Endothelial cell of umbilical vein (primary cell): ENCODE data around the gene SF3B5. TPM values are rescaled to one million over a fixed set of nuclear protein-coding genes. Genes with fewer than 3 reads are reported as not detected.

Experiments used
- BruUV-seq: library from RNA; stranded (reverse); fragments of 400-500 nt; replicated peaks from 2 replicates; lab custom pipeline; 2021; lab: Mats Ljungman, UMichigan
- CTCF ChIA-PET: fragments of 300-600, 350-600 bp; sonication (Branson Sonifier 250); formaldehyde crosslinking; loops from one replicate; lab custom pipeline; 2021; ENCODE audit warnings: antibody characterized with exemption, inconsistent platforms; lab: Charles Lee
- POLR2A ChIA-PET: fragments of 300-600, 350-600 bp; sonication (Branson Sonifier 250); formaldehyde crosslinking; loops from one replicate; lab custom pipeline; 2021; ENCODE audit warnings: antibody characterized with exemption, inconsistent platforms; lab: Charles Lee
- DNase-seq: peaks from one replicate; pipeline ENCODE4 v3.0.0-alpha.2; 2011; ENCODE audit warnings: low read depth, low spot score
- FAIRE-seq: peaks from 2 replicates; lab custom pipeline; 2011; peaks lifted over from hg19 to GRCh38; lab: Jason Lieb, UNC
- H2AFZ ChIP-seq: 2 replicates; pipeline ENCODE4 v1.6.0; 2012; ENCODE audit warnings: low read depth, low read length, control low read depth, inconsistent platforms
- H3K27ac ChIP-seq: 2 replicates; pipeline ENCODE4 v1.5.1; 2011; ENCODE audit warnings: low read depth, mild to moderate bottlenecking, control low read depth, low read length, moderate library complexity; ENCODE audit not compliant: insufficient read depth
- H3K27me3 ChIP-seq, 2 experiments: 2 replicates each; pipeline versions ENCODE4 v1.6.0 to v1.6.1; 2011; ENCODE audit warnings: low read length in 2 of 2, mixed read lengths in 1 of 2; ENCODE audit not compliant: control insufficient read depth in 2 of 2, insufficient read depth in 2 of 2
- H3K36me3 ChIP-seq, 2 experiments: 2 replicates in 1 of 2; 3 replicates in 1 of 2; pipeline ENCODE4 v1.5.1; 2011; ENCODE audit warnings: low read length in 2 of 2, mild to moderate bottlenecking in 1 of 2, moderate library complexity in 1 of 2; ENCODE audit not compliant: control insufficient read depth in 2 of 2, insufficient read depth in 2 of 2; ENCODE audit errors: extremely low read depth in 1 of 2
- H3K4me1 ChIP-seq: 3 replicates; pipeline ENCODE4 v1.5.1; 2011; ENCODE audit warnings: mild to moderate bottlenecking, low read length; ENCODE audit not compliant: control insufficient read depth, insufficient read depth; ENCODE audit errors: extremely low read depth
- H3K4me2 ChIP-seq: 2 replicates; pipeline ENCODE4 v1.6.1; 2011; ENCODE audit warnings: low read length, control low read depth, mixed read lengths; ENCODE audit not compliant: insufficient read depth
- H3K4me3 ChIP-seq, 3 experiments: fragments of 200-600 bp in 1 of 3; sonication (generic), shearing (Covaris generic) in 1 of 3; replicated peaks in 1 of 3; 2 replicates each; pipeline ENCODE4 v1.5.1; 2011 to 2016; ENCODE audit warnings: control low read depth in 3 of 3, low read length in 3 of 3, mild to moderate bottlenecking in 2 of 3, inconsistent platforms in 1 of 3, low read depth in 1 of 3, moderate library complexity in 1 of 3; ENCODE audit not compliant: insufficient read depth in 1 of 3
- H3K79me2 ChIP-seq: 2 replicates; pipeline ENCODE4 v1.6.0; 2012; ENCODE audit warnings: low read length, inconsistent platforms; ENCODE audit not compliant: control insufficient read depth, insufficient read depth
- H3K9ac ChIP-seq: replicated peaks from 2 replicates; pipeline ENCODE3; 2011; ENCODE audit warnings: low read length, control low read depth; ENCODE audit not compliant: insufficient read depth; ENCODE audit errors: extremely low read depth
- H3K9me1 ChIP-seq: replicated peaks from 3 replicates; pipeline ENCODE4 v1.6.0; 2011; ENCODE audit warnings: mild to moderate bottlenecking, low read length; ENCODE audit not compliant: control insufficient read depth, insufficient read depth; ENCODE audit errors: extremely low read depth
- H3K9me3 ChIP-seq: replicated peaks from 2 replicates; pipeline ENCODE4 v1.5.1; 2012; ENCODE audit warnings: low read length, inconsistent platforms; ENCODE audit not compliant: control insufficient read depth, insufficient read depth
- H4K20me1 ChIP-seq: replicated peaks from 2 replicates; pipeline ENCODE3; 2011; ENCODE audit warnings: mild to moderate bottlenecking, low read length; ENCODE audit not compliant: control insufficient read depth, insufficient read depth; ENCODE audit errors: extremely low read depth
- CTCF ChIP-seq, 2 donors: IDR thresholded peaks; 1 replicate in 1 of 2; 2 replicates in 1 of 2; pipeline ENCODE4 v1.5.1; 2011; ENCODE audit warnings: low read length in 2 of 2, mild to moderate bottlenecking in 2 of 2, moderate library complexity in 2 of 2, control low read depth in 1 of 2, inconsistent platforms in 1 of 2, low read depth in 1 of 2; ENCODE audit not compliant: insufficient read depth in 1 of 2; ENCODE audit errors: extremely low read depth in 1 of 2
- EZH2 ChIP-seq: IDR thresholded peaks from 2 replicates; pipeline ENCODE4 v1.6.1; 2012; ENCODE audit warnings: borderline replicate concordance, low read depth, mild to moderate bottlenecking, moderate library complexity, low read length, inconsistent platforms; ENCODE audit not compliant: severe bottlenecking
- FOS ChIP-seq: IDR thresholded peaks from 2 replicates; pipeline ENCODE4 v1.6.1; 2011; ENCODE audit warnings: mild to moderate bottlenecking, low read length, moderate library complexity, borderline replicate concordance; ENCODE audit not compliant: insufficient read depth
- GATA2 ChIP-seq: IDR thresholded peaks from 2 replicates; pipeline ENCODE4 v1.7.0; 2011; ENCODE audit warnings: low read depth, mild to moderate bottlenecking, moderate library complexity, mixed read lengths, low read length; ENCODE audit not compliant: insufficient read length, insufficient read depth
- JUN ChIP-seq: IDR thresholded peaks from 2 replicates; pipeline ENCODE4 v1.6.1; 2011; ENCODE audit warnings: borderline replicate concordance, low read depth; ENCODE audit not compliant: insufficient read length, insufficient read depth
- MAX ChIP-seq: IDR thresholded peaks from 2 replicates; pipeline ENCODE4 v1.6.1; 2011; ENCODE audit not compliant: insufficient read depth, insufficient read length
- MYC ChIP-seq: IDR thresholded peaks from one replicate; pipeline ENCODE4 v1.6.1; 2011; ENCODE audit warnings: mild to moderate bottlenecking, low read depth, low read length
- POLR2A ChIP-seq: IDR thresholded peaks from 2 replicates; pipeline ENCODE4 v1.6.1; 2012; ENCODE audit warnings: low read depth, mild to moderate bottlenecking, control low read depth, low read length
- POLR2AphosphoS5 ChIP-seq: IDR thresholded peaks from 2 replicates; pipeline ENCODE4 v1.6.1; 2012; ENCODE audit warnings: low read depth, mild to moderate bottlenecking, control low read depth, low read length, moderate library complexity; ENCODE audit not compliant: insufficient read depth
- dilution Hi-C: fragments of 300-500 bp; cut with MboI; formaldehyde crosslinking; loops from one replicate; pipeline ENCODE4 v1.15.0; 2019; ENCODE audit warnings: low sequenced_read_pairs; ENCODE audit not compliant: extremely low pct_ligation_motif_present
- intact Hi-C: fragments of 100-400 bp; cut with micrococcal nuclease; formaldehyde crosslinking; loops from one replicate; pipeline ENCODE4 v1.10.0; 2022
- polyA plus RNA-seq, 4 experiments: library from polyadenylated mRNA; depleted of rRNA in 3 of 4; stranded (reverse) in 3 of 4; unstranded in 1 of 4; fragments of >200 nt; gene quantifications; 2 replicates each; pipeline versions ENCODE4 v1.2.1 to v1.2.3, GENCODE V29; 2011 to 2012; ENCODE audit warnings: missing spikeins in 1 of 4
- total RNA-seq: library from RNA; stranded (reverse); gene quantifications from 2 replicates; pipeline ENCODE4 v1.2.3, GENCODE V29; 2021

Gene SF3B5
- total and polyA plus RNA-seq, 2 donors (not counting 3 experiments of a cell fraction or from before 2014, with no cell fraction given), result 185 to 540 TPM

- DNase-seq (no peak), FAIRE-seq (no peak)
- no TSS peak for BruUV-seq
- H3K27me3 ChIP-seq, result no peaks in the 10 kb centered on the region
- no peak overlapping the region for H3K4me2 ChIP-seq
- H3K9me1 ChIP-seq, result no peaks in the 10 kb centered on the region
- H3K36me3 ChIP-seq, result no peaks in the 10 kb centered on the region
- ChIA-PET POLR2A (no interaction called here), CTCF (interaction anchor here (2.1 kb wide), 1 partner anchor 9 kb away, joined by 6 read pairs; no protein-coding TSS in a partner anchor)
- H2AFZ ChIP-seq, result no peak overlapping the region
- H3K9ac ChIP-seq, result no peak overlapping the region
- H3K79me2 ChIP-seq, result no peaks in the 10 kb centered on the region
- no peaks in the 10 kb centered on the region for H4K20me1 ChIP-seq
- H3K9me3 ChIP-seq, result no peaks in the 10 kb centered on the region
- no peak overlapping the region for H3K27ac ChIP-seq
- dilution Hi-C loops (no loop called here), intact Hi-C loops (no loop called here)
- TF ChIP-seq EZH2, result no peak
- no peak for TF ChIP-seq GATA2
- no peak for TF ChIP-seq CTCF (IDR thresholded peaks at IDR 0.05; ENCODE audit: extremely low read depth in 1 of 2, insufficient read depth in 1 of 2, low read depth in 1 of 2, low read length in 2 of 2)
- TF ChIP-seq FOS, result no peak
- peaks cover 5% of the 10 kb centered on the region for H3K4me1 ChIP-seq
- no peak overlapping the region for H3K4me3 ChIP-seq
Measured at GRCh38 chr6:144138542-144138941, 43.2 kb upstream of the SF3B5 start.

GRCh38 chr6:144134737-144135136 is 39.4 kb upstream of the SF3B5 start:
- H3K9ac ChIP-seq, result no peak overlapping the region
- H3K9me1 ChIP-seq, result no peaks in the 10 kb centered on the region
- no peak overlapping the region for H2AFZ ChIP-seq
- ChIA-PET POLR2A (no interaction called here), CTCF (interaction anchor here (1.8 kb wide), 1 partner anchor 9 kb away, joined by 10 read pairs; no protein-coding TSS in a partner anchor)
- no peak overlapping the region for H3K27ac ChIP-seq
- no TSS peak for BruUV-seq
- no peaks in the 10 kb centered on the region for H4K20me1 ChIP-seq
- H3K4me1 ChIP-seq, result peaks cover 23% of the 10 kb centered on the region
- no peak overlapping the region for H3K4me3 ChIP-seq
- FAIRE-seq (no peak), DNase-seq (no peak)
- dilution Hi-C loops (no loop called here), intact Hi-C loops (no loop called here)
- H3K36me3 ChIP-seq, result no peaks in the 10 kb centered on the region
- no peaks in the 10 kb centered on the region for H3K79me2 ChIP-seq
- H3K27me3 ChIP-seq, result no peaks in the 10 kb centered on the region
- H3K4me2 ChIP-seq, result no peak overlapping the region
- TF ChIP-seq CTCF (IDR thresholded peaks at IDR 0.05; ENCODE audit: extremely low read depth in 1 of 2, insufficient read depth in 1 of 2, low read depth in 1 of 2, low read length in 2 of 2), result no peak
- TF ChIP-seq JUN, result no peak
- TF ChIP-seq MAX, result no peak
- no peak for TF ChIP-seq FOS
- TF ChIP-seq EZH2, result no peak
- TF ChIP-seq MYC, result no peak
- TF ChIP-seq GATA2, result no peak
- TF ChIP-seq POLR2AphosphoS5, result no peak
- TF ChIP-seq POLR2A, result no peak
- no peaks in the 10 kb centered on the region for H3K9me3 ChIP-seq
